HepG2 (cell line): Measurements from ENCODE around the gene LAMTOR2. TPM values are rescaled to one million over a fixed set of nuclear protein-coding genes. Genes with fewer than 3 reads are reported as not detected.

Source experiments
- AHDC1 ChIP-seq: sonication (generic); formaldehyde crosslinking; IDR thresholded peaks from 2 replicates; pipeline ENCODE4 v1.5.1; 2020; ENCODE audit warnings: mild to moderate bottlenecking, missing genetic modification reagents, borderline replicate concordance
- ATF3 ChIP-seq: sonication (generic); formaldehyde crosslinking; IDR thresholded peaks from 2 replicates; pipeline ENCODE4 v1.4.0; 2020; ENCODE audit warnings: missing genetic modification reagents
- ATF6 ChIP-seq: sonication (generic); formaldehyde crosslinking; conservative IDR thresholded peaks from 2 replicates; pipeline ENCODE4 v1.4.0; 2020; ENCODE audit warnings: missing genetic modification reagents
- ELK4 ChIP-seq: sonication (generic); formaldehyde crosslinking; IDR thresholded peaks from 2 replicates; pipeline ENCODE4 v1.9.0; 2021; ENCODE audit warnings: missing genetic modification reagents, borderline replicate concordance
- FOXA1 ChIP-seq, 2 experiments: fragments of 450-650 bp in 1 of 2; sonication (generic) in 1 of 2; formaldehyde crosslinking in 1 of 2; IDR thresholded peaks; 2 replicates each; pipeline versions ENCODE4 v1.4.0 to v1.6.1; 2016 to 2020; ENCODE audit warnings: missing genetic modification reagents in 1 of 2
- FOXO4 ChIP-seq: sonication (generic); formaldehyde crosslinking; conservative IDR thresholded peaks from 2 replicates; pipeline ENCODE4 v1.8.1; 2023; ENCODE audit warnings: missing genetic modification reagents
- IRF2 ChIP-seq: IDR thresholded peaks from 2 replicates; pipeline ENCODE4 v1.6.1; 2018; ENCODE audit warnings: missing genetic modification reagents, missing compliant biosample characterization
- MAX ChIP-seq: IDR thresholded peaks from 2 replicates; pipeline ENCODE4 v1.6.1; 2012; ENCODE audit warnings: inconsistent platforms
- MIER2 ChIP-seq: IDR thresholded peaks from 2 replicates; pipeline ENCODE4 v1.6.1; 2016; ENCODE audit warnings: missing biosample characterization, missing genetic modification reagents
- SAP130 ChIP-seq: IDR thresholded peaks from 2 replicates; pipeline ENCODE4 v1.6.1; 2016; ENCODE audit warnings: low read depth
- SRSF1 ChIP-seq: fragments of 200-400 bp; formaldehyde crosslinking; optimal IDR thresholded peaks from 2 replicates; pipeline ENCODE3; 2017; ENCODE audit warnings: mild to moderate bottlenecking, low read depth, low read length, moderate library complexity
- THAP7 ChIP-seq: sonication (generic); formaldehyde crosslinking; IDR thresholded peaks from 2 replicates; pipeline ENCODE4 v1.8.1; 2023; ENCODE audit warnings: mild to moderate bottlenecking, missing genetic modification reagents
- ZKSCAN5 ChIP-seq: sonication (generic); formaldehyde crosslinking; IDR thresholded peaks from 2 replicates; pipeline ENCODE4 v1.5.1; 2020; ENCODE audit warnings: mild to moderate bottlenecking, missing genetic modification reagents
- ZNF230 ChIP-seq: sonication (generic); formaldehyde crosslinking; IDR thresholded peaks from 2 replicates; pipeline ENCODE4 v1.4.0; 2020; ENCODE audit warnings: mild to moderate bottlenecking, missing genetic modification reagents
- ZNF264 ChIP-seq: sonication (generic); formaldehyde crosslinking; IDR thresholded peaks from 2 replicates; pipeline ENCODE4 v1.4.0; 2020; ENCODE audit warnings: missing genetic modification reagents
- ZNF331 ChIP-seq: sonication (generic); formaldehyde crosslinking; IDR thresholded peaks from 2 replicates; pipeline ENCODE4 v1.4.0; 2020; ENCODE audit warnings: missing genetic modification reagents
- ZNF570 ChIP-seq: sonication (generic); formaldehyde crosslinking; IDR thresholded peaks from 2 replicates; pipeline ENCODE4 v1.4.0; 2020; ENCODE audit warnings: mild to moderate bottlenecking, missing genetic modification reagents, borderline replicate concordance
- ZNF7 ChIP-seq: IDR thresholded peaks from 2 replicates; pipeline ENCODE4 v1.6.1; 2016; ENCODE audit warnings: missing biosample characterization, missing genetic modification reagents
- polyA plus RNA-seq, 8 experiments: library from polyadenylated mRNA; depleted of rRNA in 3 of 8; stranded (reverse) in 7 of 8; unstranded in 1 of 8; fragments of >200 nt; fragmentation: Illumina TruSeq in 4 of 8; extraction: Trizol in 4 of 8; gene quantifications; 2 replicates each; pipeline versions ENCODE4 v1.2.1 to v1.2.3, GENCODE V29; 2011 to 2016; ENCODE audit warnings: low read depth in 4 of 8, missing spikeins in 1 of 8, mixed read lengths in 1 of 8; ENCODE audit not compliant: insufficient read depth in 1 of 8
- total RNA-seq, 5 experiments: library from RNA; depleted of rRNA; stranded (reverse); fragments of >200 nt; fragmentation: Illumina TruSeq; extraction: Trizol; gene quantifications; 2 replicates each; pipeline ENCODE4 v1.2.3, GENCODE V29; 2016; ENCODE audit warnings: low read depth in 1 of 5

LAMTOR2 gene
- total and polyA plus RNA-seq, 2 of the 13 experiments (the other 11 are each of a cell fraction or from before 2014, with no cell fraction given), result 36.5 to 66.4 TPM

GRCh38 chr1:156082309-156083091 is 27.9 kb downstream of the LAMTOR2 start, which contains the start of gene MEX3A (continued):
- no peak for TF ChIP-seq ATF6 (CRISPR knock-in tag)
- TF ChIP-seq FOXO4 (CRISPR knock-in tag), result no peak
- peak; percentile 26; the same call in 1 of the 2 replicates for TF ChIP-seq AHDC1 (CRISPR knock-in tag)
- TF ChIP-seq ZNF7 (CRISPR knock-in tag), result no peak
- no peak for TF ChIP-seq ZNF264 (CRISPR knock-in tag)
- peak; percentile 3 for TF ChIP-seq SRSF1
- peak; percentile 79 for TF ChIP-seq MAX
- no peak for TF ChIP-seq ZNF230 (CRISPR knock-in tag)
- no peak for TF ChIP-seq ZNF331
- no peak for TF ChIP-seq ELK4 (CRISPR knock-in tag)
- no peak for TF ChIP-seq ZKSCAN5
- TF ChIP-seq IRF2, result peak; percentile 56; the same call in 1 of the 2 replicates
- TF ChIP-seq ATF3 (CRISPR knock-in tag), result no peak
- TF ChIP-seq SAP130 (CRISPR knock-in tag), result peak; percentile 79
- TF ChIP-seq ZNF570 (CRISPR knock-in tag), result no peak
- TF ChIP-seq MIER2 (CRISPR knock-in tag), result no peak
- TF ChIP-seq THAP7, result no peak
- TF ChIP-seq FOXA1 (IDR thresholded peaks at IDR 0.05), result no peak
- TF ChIP-seq FOXA1 (CRISPR knock-in tag; IDR thresholded peaks at IDR 0.05), result no peak
